Activated naive CD8-positive, alpha-beta T cell treated with anti-CD3 and anti-CD28 coated beads, Interleukin-2, amount 10 ng/mL, durations not matched to agents 7 days and 5 days (primary cell): Measurements from ENCODE around the gene PLG. TPM values are rescaled to one million over a fixed set of nuclear protein-coding genes. Genes with fewer than 3 reads are reported as not detected.
"Not testable (repeated sequence)": the region's sequence is repeated elsewhere in the genome, so short reads cannot be mapped to it uniquely, and the experiment has no call there.

Experiments
- ATAC-seq: fragments of 150-1000 bp; cut with Tn5 transposase; one replicate; pipeline ENCODE4 v1.10.0; 2021; ENCODE audit warnings: low read depth, moderate library complexity
- POLR2A ChIA-PET: fragments of 350-600 bp; sonication (Branson Sonifier 250); formaldehyde crosslinking; loops from one replicate; lab custom pipeline; 2021; ENCODE audit warnings: antibody characterized with exemption; lab: Charles Lee
- DNase-seq: peaks from one replicate; pipeline ENCODE4 v3.0.0; 2021
- H3K27ac Mint-ChIP-seq: one replicate; pipeline ENCODE4 v1.8.0; 2022; ENCODE audit warnings: mild to moderate bottlenecking, mixed read lengths
- H3K27me3 Mint-ChIP-seq: one replicate; pipeline ENCODE4 v1.8.0; 2022; ENCODE audit warnings: mild to moderate bottlenecking, moderate library complexity, mixed read lengths
- H3K36me3 Mint-ChIP-seq: one replicate; pipeline ENCODE4 v1.8.0; 2021; ENCODE audit warnings: mild to moderate bottlenecking, mixed read lengths
- H3K4me1 Mint-ChIP-seq: one replicate; pipeline ENCODE4 v1.8.0; 2021; ENCODE audit warnings: mixed read lengths
- H3K4me3 Mint-ChIP-seq: one replicate; pipeline ENCODE4 v1.8.0; 2022; ENCODE audit warnings: mild to moderate bottlenecking, moderate library complexity, mixed read lengths
- H3K9me3 Mint-ChIP-seq: one replicate; pipeline ENCODE4 v1.8.0; 2021; ENCODE audit warnings: mixed read lengths
- total RNA-seq, 2 experiments: library from RNA; stranded (reverse); gene quantifications; one replicate each; pipeline ENCODE4 v1.2.3, GENCODE V29; 2021

Gene PLG
- total RNA-seq, 2 experiments from 2014 or later: 0.69 TPM; not detected in 1

DNA sequence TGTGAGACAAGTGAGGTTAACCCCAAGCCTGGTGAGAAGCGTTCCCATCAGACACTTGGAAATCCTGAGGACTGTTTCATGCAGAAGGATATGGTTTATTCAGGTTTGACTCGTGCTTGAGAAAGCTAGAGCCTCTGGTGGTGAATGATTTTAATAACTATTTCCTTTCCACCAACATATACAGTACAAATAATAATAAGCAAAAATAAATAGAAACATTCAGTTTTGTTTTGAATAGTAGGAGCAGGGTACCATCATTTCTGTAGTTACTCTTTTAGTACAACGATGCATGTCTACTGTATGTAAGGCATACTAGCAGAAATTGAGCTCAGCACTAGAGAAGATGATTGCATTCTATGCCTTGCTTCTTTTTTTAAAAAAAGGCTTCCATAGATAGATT, 33.5 kb downstream of the PLG start:
- H3K27me3 Mint-ChIP-seq: no peaks in the 10 kb centered on the region
- H3K4me3 Mint-ChIP-seq: no peak overlapping the region
- ATAC-seq (no peak), DNase-seq (no peak)
- H3K4me1 Mint-ChIP-seq: no peaks in the 10 kb centered on the region
- POLR2A ChIA-PET: no interaction called here
- H3K36me3 Mint-ChIP-seq: no peaks in the 10 kb centered on the region
- no peak overlapping the region for H3K27ac Mint-ChIP-seq
- H3K9me3 Mint-ChIP-seq: no peaks in the 10 kb centered on the region

DNA sequence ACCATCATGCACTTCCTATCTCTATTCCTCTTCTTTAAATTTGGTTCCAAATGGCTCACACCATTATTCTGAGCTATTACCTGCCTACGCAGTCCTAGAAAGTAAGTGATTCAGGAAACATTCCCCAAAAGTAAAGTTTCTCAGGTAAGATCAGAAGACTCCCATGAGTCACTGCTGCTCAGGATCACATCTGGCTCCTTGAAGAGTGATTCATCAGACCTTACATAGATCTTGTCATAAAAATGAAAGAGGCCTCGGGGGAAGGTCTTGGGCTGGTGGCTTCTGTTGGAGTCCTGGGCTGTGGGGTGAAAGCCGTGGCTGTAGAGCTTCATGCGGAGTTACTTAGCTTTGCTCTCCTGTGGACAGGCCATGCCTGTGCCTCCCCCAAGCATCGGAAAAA, 35.9 kb downstream of the PLG start:
- no peak overlapping the region for H3K4me3 Mint-ChIP-seq
- ATAC-seq (no peak), DNase-seq (no peak)
- POLR2A ChIA-PET: no interaction called here
- H3K27ac Mint-ChIP-seq: no peak overlapping the region
- H3K9me3 Mint-ChIP-seq: no peaks in the 10 kb centered on the region
- H3K27me3 Mint-ChIP-seq: no peaks in the 10 kb centered on the region
- H3K36me3 Mint-ChIP-seq: no peaks in the 10 kb centered on the region
- no peaks in the 10 kb centered on the region for H3K4me1 Mint-ChIP-seq

DNA sequence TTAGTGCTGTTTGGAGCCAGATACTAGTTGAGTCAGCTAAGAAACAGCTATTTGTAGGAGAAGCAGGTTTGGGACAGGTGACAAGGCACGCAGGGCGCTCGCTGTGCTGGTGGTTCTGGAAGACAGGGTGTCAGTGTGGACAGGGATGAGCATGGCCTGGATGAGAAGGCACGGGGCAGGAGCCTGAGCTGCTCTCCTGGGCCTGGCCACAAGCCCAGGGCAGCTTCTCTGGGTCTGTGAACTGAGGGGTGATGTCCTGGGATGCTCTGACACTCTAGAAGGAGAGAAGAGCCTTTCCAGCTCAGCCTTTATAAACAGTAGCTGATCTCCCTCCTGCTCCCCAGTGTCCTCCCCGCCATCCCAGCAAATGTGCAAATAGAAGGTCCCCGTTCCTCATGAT, 37.9 kb downstream of the PLG start:
- Mint-ChIP-seq H3K4me1 (no peaks in the 10 kb centered on the region), H3K27me3 (peaks cover 4% of the 10 kb centered on the region), H3K9me3 (peaks cover 2% of the 10 kb centered on the region), H3K36me3 (no peaks in the 10 kb centered on the region), H3K27ac (no peak overlapping the region), H3K4me3 (no peak overlapping the region)
- POLR2A ChIA-PET: no interaction called here
- DNase-seq (no peak), ATAC-seq (no peak)

DNA sequence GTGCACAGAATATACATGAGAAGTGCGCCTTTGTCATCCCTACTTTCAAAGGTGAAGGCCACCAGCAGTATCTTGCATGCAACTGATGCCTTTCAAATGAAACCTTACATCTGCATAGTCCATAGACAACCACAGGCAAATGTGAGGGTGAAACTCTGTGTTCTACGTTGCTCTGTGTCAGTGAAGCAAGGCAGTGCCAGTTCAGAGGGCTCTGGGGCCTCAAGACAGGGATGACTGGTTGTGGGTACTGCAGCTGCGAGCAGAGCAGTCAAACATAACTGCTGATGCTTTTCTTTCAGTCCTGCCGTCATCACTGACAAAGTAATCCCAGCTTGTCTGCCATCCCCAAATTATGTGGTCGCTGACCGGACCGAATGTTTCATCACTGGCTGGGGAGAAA, 39.0 kb downstream of the PLG start:
- H3K36me3 Mint-ChIP-seq, H3K4me3 Mint-ChIP-seq, H3K27ac Mint-ChIP-seq, H3K9me3 Mint-ChIP-seq, H3K27me3 Mint-ChIP-seq, ATAC-seq, DNase-seq, POLR2A ChIA-PET, H3K4me1 Mint-ChIP-seq: not testable (repeated sequence)

DNA sequence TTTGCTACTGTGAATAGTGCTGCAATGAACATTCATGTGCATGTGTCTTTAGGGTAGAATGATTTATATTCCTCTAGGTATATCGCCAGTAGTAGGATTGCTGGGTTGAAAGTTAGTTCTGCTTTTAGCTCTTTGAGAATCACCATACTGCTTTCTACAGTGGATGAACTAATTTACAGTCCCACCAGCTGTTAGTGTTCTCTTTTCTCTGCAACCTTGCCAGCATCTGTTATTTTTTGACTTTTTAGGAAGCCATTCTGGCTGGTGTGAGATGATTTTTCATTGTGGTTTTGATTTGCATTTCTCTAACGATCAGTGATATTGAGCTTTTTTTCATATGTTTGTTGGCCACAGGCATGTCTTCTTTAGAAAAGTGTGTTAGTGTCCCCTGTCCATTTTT, 40.0 kb downstream of the PLG start:
- Mint-ChIP-seq H3K36me3 (no peaks in the 10 kb centered on the region), H3K9me3 (peaks cover 2% of the 10 kb centered on the region), H3K4me1 (no peaks in the 10 kb centered on the region), H3K27me3 (peaks cover 6% of the 10 kb centered on the region), H3K27ac (no peak overlapping the region), H3K4me3 (no peak overlapping the region)
- ATAC-seq (no peak), DNase-seq (no peak)
- POLR2A ChIA-PET: no interaction called here

DNA sequence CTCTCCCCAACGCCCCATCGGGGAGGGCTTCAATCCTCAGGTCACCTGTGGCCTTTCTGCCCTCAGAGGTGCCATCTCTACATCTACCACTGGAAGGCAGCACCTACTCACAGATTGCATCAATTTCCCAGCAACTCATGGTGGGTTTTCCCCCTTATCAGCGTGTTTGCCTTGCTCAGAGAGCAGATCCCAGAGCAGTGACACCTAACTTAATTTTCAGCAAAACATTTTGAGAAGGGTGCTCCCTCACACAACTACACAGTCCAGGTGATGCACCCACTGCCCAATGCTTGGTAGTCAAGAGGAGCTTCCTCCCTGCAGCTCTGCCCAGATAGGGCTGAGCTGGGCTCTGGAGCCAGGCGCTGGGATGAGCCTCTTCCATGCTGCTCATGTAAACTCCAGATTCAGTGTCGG, 48.2 kb downstream of the PLG start:
- H3K27me3 Mint-ChIP-seq: peaks cover 4% of the 10 kb centered on the region
- H3K4me1 Mint-ChIP-seq: no peaks in the 10 kb centered on the region
- POLR2A ChIA-PET: no interaction called here
- no peaks in the 10 kb centered on the region for H3K36me3 Mint-ChIP-seq
- no peaks in the 10 kb centered on the region for H3K9me3 Mint-ChIP-seq
- H3K27ac Mint-ChIP-seq: no peak overlapping the region
- ATAC-seq (no peak), DNase-seq (no peak)
- H3K4me3 Mint-ChIP-seq: no peak overlapping the region

DNA sequence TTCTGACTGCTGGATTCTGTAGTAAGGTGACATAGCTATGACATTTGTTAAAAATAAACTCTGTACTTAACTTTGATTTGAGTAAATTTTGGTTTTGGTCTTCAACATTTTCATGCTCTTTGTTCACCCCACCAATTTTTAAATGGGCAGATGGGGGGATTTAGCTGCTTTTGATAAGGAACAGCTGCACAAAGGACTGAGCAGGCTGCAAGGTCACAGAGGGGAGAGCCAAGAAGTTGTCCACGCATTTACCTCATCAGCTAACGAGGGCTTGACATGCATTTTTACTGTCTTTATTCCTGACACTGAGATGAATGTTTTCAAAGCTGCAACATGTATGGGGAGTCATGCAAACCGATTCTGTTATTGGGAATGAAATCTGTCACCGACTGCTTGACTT, 51.2 kb downstream of the PLG start:
- H3K4me3 Mint-ChIP-seq, H3K9me3 Mint-ChIP-seq, ATAC-seq, H3K4me1 Mint-ChIP-seq, H3K27ac Mint-ChIP-seq, DNase-seq, POLR2A ChIA-PET, H3K36me3 Mint-ChIP-seq: not testable (repeated sequence)
- H3K27me3 Mint-ChIP-seq: peaks cover 14% of the 10 kb centered on the region

DNA sequence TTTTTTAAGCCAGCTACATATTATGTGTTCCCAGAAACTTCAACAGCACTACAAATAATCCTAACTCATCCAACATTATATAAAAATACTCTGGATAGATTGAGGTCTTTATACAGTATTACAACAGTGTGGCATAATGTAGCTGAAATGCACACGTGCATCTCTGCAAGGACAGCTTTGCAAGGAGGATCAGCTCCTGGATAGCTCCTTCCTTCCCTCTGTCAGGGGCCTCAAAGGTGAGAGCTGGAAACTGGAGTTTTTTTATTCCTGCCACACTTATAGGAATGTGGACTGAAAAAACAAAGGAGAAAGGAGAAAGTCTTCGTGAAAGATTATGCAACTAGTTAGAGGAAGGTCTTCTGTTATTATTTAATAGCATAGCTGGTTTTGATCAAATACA, 53.1 kb downstream of the PLG start:
- no peaks in the 10 kb centered on the region for H3K36me3 Mint-ChIP-seq

DNA sequence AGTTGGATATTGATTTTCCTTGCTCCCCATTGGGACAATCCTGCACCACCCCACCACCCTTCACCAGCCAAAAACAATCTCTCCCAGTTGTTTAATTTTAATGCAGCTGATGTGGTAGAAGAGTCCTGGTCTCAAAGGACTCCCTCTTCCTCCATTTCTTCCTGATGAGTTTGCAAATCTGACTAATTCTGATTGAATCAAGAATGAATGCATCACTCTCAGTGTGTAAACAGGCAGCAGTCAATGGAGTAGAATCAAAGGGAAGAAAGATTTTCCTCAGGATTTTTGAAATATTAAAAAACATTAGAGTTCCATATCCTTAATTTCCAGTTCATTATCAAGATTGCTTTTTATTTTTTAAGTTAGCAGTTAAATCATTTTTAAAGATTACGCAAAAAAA, 54.0 kb downstream of the PLG start:
- Mint-ChIP-seq H3K4me1 (no peaks in the 10 kb centered on the region), H3K27ac (no peak overlapping the region), H3K27me3 (peaks cover 17% of the 10 kb centered on the region)

More for the DNA sequence above, 53.1 kb downstream of the PLG start:
- Mint-ChIP-seq H3K4me1 (no peaks in the 10 kb centered on the region), H3K9me3 (no peaks in the 10 kb centered on the region), H3K27ac (no peak overlapping the region), H3K4me3 (no peak overlapping the region), H3K27me3 (peaks cover 17% of the 10 kb centered on the region)
- ATAC-seq (no peak), DNase-seq (no peak)
- POLR2A ChIA-PET: no interaction called here

DNA sequence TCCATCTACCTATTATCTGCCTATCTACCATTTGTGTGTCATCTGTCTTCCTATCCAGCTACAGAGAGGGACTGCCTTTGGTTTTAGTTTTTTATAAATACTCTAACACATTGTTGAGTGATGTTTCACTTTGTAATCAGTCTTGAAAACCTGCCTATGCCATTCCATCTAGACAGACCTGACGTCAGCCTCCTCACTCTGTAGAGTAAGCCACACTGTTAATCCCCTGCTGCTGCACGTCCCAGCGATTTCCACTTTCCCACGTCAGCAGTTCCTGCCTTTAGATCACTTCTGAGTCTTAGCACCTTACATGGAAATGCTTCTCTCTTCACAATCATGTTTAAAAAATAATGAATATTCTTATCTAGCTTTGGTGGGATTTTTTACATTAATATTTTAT, 54.8 kb downstream of the PLG start:
- ATAC-seq (no peak), DNase-seq (no peak)
- POLR2A ChIA-PET: no interaction called here
- peaks cover 17% of the 10 kb centered on the region for H3K27me3 Mint-ChIP-seq
- no peaks in the 10 kb centered on the region for H3K4me1 Mint-ChIP-seq
- H3K36me3 Mint-ChIP-seq: no peaks in the 10 kb centered on the region
- H3K27ac Mint-ChIP-seq: no peak overlapping the region
- H3K9me3 Mint-ChIP-seq: no peaks in the 10 kb centered on the region
- H3K4me3 Mint-ChIP-seq: no peak overlapping the region

More for the DNA sequence above, 54.0 kb downstream of the PLG start:
- DNase-seq (no peak), ATAC-seq (no peak)
- H3K4me3 Mint-ChIP-seq: no peak overlapping the region
- POLR2A ChIA-PET: no interaction called here
- H3K9me3 Mint-ChIP-seq: no peaks in the 10 kb centered on the region
- no peaks in the 10 kb centered on the region for H3K36me3 Mint-ChIP-seq

DNA sequence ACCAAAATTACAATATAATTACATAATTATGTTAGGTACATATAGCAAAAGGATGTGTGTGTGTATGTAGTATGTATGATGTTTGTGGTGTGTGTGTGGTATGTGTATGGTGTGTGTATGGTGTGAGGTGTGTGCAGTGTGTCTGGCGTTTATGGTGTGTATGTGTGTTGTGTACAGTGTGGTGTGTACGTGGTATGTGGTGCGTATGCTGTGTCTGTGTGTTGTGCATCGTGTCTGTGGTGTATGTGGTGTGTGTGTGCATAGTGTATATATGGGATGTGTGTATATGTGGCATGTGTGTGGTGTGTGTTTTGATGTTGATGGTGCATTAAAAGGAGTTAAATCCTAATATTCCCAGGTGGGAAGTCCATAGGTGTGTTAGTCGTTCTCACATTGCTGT, 62.8 kb downstream of the PLG start:
- peaks cover 29% of the 10 kb centered on the region for H3K27me3 Mint-ChIP-seq
- no peak overlapping the region for H3K27ac Mint-ChIP-seq
- ATAC-seq (no peak), DNase-seq (no peak)
- no peak overlapping the region for H3K4me3 Mint-ChIP-seq
- POLR2A ChIA-PET: no interaction called here
- H3K9me3 Mint-ChIP-seq: peaks cover 6% of the 10 kb centered on the region
- peaks cover 2% of the 10 kb centered on the region for H3K4me1 Mint-ChIP-seq
- H3K36me3 Mint-ChIP-seq: no peaks in the 10 kb centered on the region

DNA sequence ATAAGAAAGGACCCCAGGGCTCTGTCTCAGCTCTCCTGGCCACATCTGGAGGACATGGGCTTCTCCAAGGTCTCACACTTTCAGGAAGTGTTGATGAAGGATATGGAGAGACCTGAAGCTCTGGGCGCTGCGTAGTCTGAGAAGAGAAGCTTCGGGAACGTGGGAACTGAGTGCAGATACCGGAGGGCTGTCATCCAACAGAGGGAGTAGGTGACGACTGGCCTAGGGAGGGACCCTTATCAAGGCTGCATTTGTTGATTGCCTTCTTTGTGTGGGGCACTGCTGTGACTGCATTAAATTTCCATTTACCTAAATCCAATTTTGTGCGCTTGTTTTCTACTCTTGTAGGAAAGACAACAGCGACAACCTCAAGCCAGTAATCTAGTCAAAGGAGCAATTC, 63.4 kb downstream of the PLG start:
- peaks cover 29% of the 10 kb centered on the region for H3K27me3 Mint-ChIP-seq
- H3K36me3 Mint-ChIP-seq: no peaks in the 10 kb centered on the region
- ATAC-seq (no peak), DNase-seq (no peak)
- POLR2A ChIA-PET: no interaction called here
- peaks cover 2% of the 10 kb centered on the region for H3K4me1 Mint-ChIP-seq
- H3K4me3 Mint-ChIP-seq: no peak overlapping the region
- H3K27ac Mint-ChIP-seq: no peak overlapping the region
- peaks cover 6% of the 10 kb centered on the region for H3K9me3 Mint-ChIP-seq

DNA sequence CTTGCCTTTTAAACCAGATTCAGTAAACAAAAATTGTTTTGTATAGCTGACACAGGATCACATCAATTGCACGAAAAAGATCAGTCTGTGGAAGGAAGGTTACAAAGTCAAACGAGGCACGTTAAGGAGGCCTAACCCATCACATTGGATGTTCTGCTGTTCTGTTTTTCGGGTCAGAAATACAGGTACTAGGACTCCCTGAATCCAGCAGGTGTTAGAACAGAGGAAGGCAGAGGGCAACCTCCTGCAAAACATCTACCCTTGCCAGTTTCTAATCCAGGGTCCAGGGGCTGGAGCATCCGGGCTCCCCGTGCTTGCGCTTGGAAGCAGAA, 64.6 kb downstream of the PLG start:
- Mint-ChIP-seq H3K36me3 (no peaks in the 10 kb centered on the region), H3K27ac (no peak overlapping the region), H3K9me3 (peaks cover 6% of the 10 kb centered on the region), H3K4me3 (no peak overlapping the region), H3K4me1 (peaks cover 2% of the 10 kb centered on the region), H3K27me3 (peaks cover 29% of the 10 kb centered on the region)
- POLR2A ChIA-PET: no interaction called here
- DNase-seq: no peak
- no peak for ATAC-seq

DNA sequence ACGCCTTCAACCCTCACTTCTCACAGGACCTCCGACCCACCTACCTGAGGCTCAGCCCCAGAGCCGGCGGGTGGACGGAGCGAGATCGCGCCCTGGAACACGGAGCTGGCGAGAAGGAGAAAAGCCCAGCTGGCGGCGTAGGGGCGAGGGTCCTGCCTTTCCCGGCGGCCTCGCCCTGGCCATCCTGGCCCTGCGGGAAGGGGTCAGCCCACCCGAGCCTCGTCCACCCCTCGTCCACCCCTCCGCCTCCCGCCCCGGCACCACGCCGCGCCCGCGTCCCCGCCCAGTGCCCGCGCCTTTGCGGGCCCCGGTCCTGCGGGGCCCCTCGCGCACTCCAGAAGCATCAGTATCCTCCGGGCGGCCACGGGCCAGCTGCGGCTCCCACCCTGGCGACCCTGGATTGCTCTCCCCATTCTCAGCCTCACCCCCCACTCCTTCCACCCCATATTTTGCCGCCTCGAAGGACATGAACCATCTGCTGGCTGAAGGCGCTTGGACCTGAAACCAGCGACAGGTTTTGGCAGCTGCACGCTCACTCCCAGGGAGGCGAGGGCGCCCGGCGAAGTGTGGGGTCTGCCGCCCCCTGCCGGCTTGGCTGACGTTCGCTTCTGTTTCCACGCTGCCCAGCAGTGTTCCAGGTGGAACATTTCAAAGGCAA, 65.1 kb downstream of the PLG start:
- H3K27me3 Mint-ChIP-seq: peaks cover 29% of the 10 kb centered on the region
- peak; percentile 66 for DNase-seq
- ATAC-seq: peak; percentile 82
- H3K27ac Mint-ChIP-seq: peak overlapping the region; percentile 17
- POLR2A ChIA-PET: no interaction called here
- no peaks in the 10 kb centered on the region for H3K36me3 Mint-ChIP-seq
- H3K4me3 Mint-ChIP-seq: peak overlapping the region; percentile 71
- peaks cover 6% of the 10 kb centered on the region for H3K9me3 Mint-ChIP-seq
- H3K4me1 Mint-ChIP-seq: peaks cover 2% of the 10 kb centered on the region

DNA sequence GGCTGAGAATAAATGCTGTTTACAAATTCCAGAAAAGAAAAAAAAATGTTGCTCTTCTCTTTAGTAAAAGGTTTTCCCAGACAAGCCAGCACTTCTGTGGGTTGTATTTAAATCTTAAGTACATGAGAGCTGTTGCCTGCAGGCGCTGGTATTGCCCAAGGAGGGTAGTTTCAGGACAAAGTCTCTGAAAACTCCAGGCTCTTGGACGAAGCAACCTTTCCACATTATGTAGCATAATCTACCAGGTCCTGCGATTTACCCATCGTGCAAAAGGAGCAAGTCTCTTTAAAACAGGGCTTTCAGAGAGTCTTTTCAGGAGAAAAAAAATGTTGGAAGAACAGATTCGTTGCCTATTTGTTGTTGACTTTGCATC, 65.6 kb downstream of the PLG start:
- Mint-ChIP-seq H3K27ac (no peak overlapping the region), H3K27me3 (peaks cover 29% of the 10 kb centered on the region), H3K4me1 (peaks cover 2% of the 10 kb centered on the region), H3K9me3 (peaks cover 2% of the 10 kb centered on the region), H3K36me3 (no peaks in the 10 kb centered on the region), H3K4me3 (peak overlapping the region; percentile 71)
- ATAC-seq: no peak
- POLR2A ChIA-PET: no interaction called here
- DNase-seq: no peak
